ENCODE measurements around the gene RAB37. TPM values are rescaled to one million over a fixed set of nuclear protein-coding genes. Genes with fewer than 3 reads are reported as not detected.

RAB37 gene
- total RNA-seq, 1 donor = not detected

GRCh38 chr17:74773871-74774286, 36.8 kb downstream of the RAB37 start:
- TF ChIP-seq, protein P1, sequence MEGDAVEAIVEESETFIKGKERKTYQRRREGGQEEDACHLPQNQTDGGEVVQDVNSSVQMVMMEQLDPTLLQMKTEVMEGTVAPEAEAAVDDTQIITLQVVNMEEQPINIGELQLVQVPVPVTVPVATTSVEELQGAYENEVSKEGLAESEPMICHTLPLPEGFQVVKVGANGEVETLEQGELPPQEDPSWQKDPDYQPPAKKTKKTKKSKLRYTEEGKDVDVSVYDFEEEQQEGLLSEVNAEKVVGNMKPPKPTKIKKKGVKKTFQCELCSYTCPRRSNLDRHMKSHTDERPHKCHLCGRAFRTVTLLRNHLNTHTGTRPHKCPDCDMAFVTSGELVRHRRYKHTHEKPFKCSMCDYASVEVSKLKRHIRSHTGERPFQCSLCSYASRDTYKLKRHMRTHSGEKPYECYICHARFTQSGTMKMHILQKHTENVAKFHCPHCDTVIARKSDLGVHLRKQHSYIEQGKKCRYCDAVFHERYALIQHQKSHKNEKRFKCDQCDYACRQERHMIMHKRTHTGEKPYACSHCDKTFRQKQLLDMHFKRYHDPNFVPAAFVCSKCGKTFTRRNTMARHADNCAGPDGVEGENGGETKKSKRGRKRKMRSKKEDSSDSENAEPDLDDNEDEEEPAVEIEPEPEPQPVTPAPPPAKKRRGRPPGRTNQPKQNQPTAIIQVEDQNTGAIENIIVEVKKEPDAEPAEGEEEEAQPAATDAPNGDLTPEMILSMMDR (IDR thresholded peaks at IDR 0.05; ENCODE audit: insufficient read depth, low read depth, low read length) = no peak
- peak; percentile 73 for DNase-seq (ENCODE audit: low read depth)
- H3K4me3 ChIP-seq (ENCODE audit: low read depth, low read length) = no peak overlapping the region

DNA sequence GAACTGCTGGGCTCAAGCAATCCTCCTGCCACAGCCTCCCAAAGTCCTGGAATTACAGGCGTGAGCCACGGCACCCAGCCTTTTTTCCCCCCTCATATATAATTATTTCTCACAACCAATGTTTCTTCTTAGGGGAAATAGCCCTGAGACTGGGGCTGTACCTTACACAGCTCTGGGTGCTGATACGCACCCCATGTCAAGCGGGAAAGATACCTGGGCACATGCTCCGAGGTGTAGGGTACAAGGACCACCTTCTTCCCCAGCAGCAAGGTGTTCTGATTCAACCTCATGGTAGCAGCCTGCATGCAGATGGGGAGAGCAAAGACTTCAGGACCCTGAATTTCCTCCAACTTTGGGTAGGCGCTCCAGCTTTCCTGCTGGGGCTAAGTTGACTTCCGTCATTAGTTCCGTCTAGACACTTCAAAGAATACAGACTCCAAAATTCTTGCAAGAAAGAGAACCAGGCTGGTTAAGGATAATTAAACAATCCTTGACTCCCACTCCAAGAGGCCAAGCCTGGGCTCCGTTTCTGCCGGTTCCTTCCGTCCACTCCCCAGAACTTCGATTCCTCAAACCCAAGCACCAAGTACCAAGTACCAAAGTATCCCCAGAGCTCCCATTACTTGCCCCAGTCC, 38.5 kb downstream of the RAB37 start:
- TF ChIP-seq, protein P1 (IDR thresholded peaks at IDR 0.05; ENCODE audit: insufficient read depth, low read depth, low read length) = no peak
- DNase-seq (ENCODE audit: low read depth) = no peak
- H3K4me3 ChIP-seq (ENCODE audit: low read depth, low read length) = peak overlapping the region; percentile 71

DNA sequence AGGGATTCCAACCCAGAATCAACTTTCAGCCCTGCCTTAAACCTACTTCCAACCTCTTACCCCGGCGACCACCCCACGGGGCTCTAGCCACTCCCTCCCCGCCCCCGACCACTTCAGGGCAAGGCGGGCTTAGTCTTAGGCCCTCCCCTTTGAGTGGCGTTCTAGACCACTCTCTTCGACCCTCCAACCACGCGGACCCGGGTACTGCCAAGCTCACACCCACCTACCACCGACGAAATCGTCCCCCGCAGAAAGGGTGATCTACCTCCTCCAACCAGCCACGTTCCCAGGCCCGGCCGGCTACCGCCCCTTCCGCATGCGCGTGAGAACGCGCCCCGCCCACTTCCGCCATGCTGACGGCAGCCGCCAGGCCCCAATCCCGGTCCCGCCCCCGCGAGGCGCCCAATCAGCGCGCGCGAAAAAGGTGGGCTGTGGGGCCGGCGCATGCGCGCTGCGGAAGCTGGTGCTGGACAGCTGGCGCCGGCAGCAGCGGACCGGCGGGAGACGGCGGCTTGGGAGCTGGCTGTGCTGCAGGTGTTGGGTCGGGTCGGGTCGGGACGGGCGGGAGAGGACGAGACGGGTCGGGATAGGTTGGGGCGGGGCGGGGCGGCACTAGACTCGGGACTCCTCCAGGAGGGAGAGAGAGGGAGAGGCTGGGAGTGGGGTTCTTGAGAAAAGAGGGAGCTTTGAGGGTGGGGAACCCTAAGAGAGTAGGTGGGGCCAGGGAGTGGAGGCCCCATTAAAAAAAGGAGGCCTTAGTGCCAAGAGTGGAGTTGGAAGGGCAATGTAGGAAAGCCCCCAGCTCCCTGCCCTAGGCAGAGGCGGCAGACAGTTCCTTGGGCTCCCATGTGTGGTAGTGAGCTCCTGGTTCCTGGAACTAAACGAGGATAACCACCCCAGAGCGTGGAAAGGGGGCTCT, 39.2 kb downstream of the RAB37 start, which contains the start of gene NAT9:
Gene NAT9, minus strand, starts transcription at position 302 of the 919 bp plus-strand sequence. CDS start 647 bp downstream, outside the sequence.
- H3K4me3 ChIP-seq (ENCODE audit: low read depth, low read length) = peak within 1 kb of the TSS; percentile 71
- TF ChIP-seq, protein P1 (IDR thresholded peaks at IDR 0.05; ENCODE audit: insufficient read depth, low read depth, low read length) = no peak
- DNase-seq (ENCODE audit: low read depth) = peak; percentile 95

DNA sequence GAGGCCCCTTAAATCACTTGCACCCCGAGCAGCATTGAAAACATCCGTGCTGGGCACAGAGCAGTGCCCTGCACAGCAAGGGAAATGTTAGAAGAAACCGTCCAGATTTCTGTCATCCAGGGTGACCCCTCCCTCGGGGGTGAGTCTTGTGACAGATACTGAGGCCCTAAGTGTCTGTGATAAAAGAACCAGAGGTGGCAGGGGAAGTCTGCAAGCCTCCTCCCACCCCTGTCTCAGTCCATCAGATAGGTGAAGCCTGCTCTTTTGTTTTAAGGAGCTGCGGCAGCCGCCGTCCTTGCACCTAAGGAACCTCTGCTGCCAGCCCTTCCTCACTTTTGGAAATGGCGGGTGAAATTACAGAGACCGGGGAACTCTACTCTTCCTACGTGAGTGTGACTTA, 39.9 kb downstream of the RAB37 start:
- peak overlapping the region; percentile 71 for H3K4me3 ChIP-seq (ENCODE audit: low read depth, low read length)
- TF ChIP-seq, protein P1 (IDR thresholded peaks at IDR 0.05; ENCODE audit: insufficient read depth, low read depth, low read length) = no peak
- DNase-seq (ENCODE audit: low read depth) = no peak

DNA sequence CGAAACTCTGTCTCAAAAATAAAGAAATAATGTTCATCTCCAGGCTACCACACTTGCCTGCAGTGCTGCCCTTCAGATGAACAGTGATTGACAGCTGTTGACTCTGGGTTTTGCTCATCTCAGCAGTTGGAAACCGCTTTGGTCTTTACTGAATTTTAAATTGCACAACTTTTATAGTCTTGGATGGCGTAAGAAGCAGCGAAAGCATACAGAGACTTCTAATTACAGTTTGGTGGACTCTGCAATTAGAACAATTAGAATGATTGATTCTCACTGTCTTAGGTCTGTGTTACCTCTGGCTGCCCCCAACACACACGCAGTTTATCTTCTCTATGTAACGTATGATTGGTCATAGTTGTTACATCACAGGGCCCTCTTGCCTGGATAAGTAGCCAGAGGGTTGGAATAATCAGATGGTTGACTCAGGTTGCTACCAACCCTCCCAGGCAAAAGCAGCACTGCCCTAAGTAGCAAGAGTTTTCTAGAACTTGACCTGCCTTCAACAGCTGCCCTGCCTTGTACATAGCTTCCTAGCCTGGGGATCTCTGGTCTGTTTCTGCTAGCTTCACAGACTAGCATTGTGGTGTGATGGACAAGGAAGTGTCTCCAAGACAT, 41.0 kb downstream of the RAB37 start:
- TF ChIP-seq, protein P1 (IDR thresholded peaks at IDR 0.05; ENCODE audit: insufficient read depth, low read depth, low read length) = no peak
- DNase-seq (ENCODE audit: low read depth) = no peak
- no peak overlapping the region for H3K4me3 ChIP-seq (ENCODE audit: low read depth, low read length)

- TF ChIP-seq, protein P1 (IDR thresholded peaks at IDR 0.05; ENCODE audit: insufficient read depth, low read depth, low read length) = no peak
- peak; percentile 91 for DNase-seq (ENCODE audit: low read depth)
- H3K4me3 ChIP-seq (ENCODE audit: low read depth, low read length) = no peak overlapping the region
Observed at GRCh38 chr17:74778960-74779359, 41.9 kb downstream of the RAB37 start.

Data from fibroblast of villous mesenchyme (primary cell).